Activated CD4-positive, alpha-beta T cell treated with anti-CD3 and anti-CD28 coated beads, Interleukin-2, amount 50 U/mL, for 4 hours (primary cell): ENCODE data around the gene TRMT5.
A peak's percentile ranks its signal among the peaks of the same experiment; 100 is the strongest.

Source experiments
- DNase-seq, 2 experiments: peaks; one replicate each; pipeline ENCODE4 v3.0.0-alpha.2; 2020

TRMT5 gene, protein sequence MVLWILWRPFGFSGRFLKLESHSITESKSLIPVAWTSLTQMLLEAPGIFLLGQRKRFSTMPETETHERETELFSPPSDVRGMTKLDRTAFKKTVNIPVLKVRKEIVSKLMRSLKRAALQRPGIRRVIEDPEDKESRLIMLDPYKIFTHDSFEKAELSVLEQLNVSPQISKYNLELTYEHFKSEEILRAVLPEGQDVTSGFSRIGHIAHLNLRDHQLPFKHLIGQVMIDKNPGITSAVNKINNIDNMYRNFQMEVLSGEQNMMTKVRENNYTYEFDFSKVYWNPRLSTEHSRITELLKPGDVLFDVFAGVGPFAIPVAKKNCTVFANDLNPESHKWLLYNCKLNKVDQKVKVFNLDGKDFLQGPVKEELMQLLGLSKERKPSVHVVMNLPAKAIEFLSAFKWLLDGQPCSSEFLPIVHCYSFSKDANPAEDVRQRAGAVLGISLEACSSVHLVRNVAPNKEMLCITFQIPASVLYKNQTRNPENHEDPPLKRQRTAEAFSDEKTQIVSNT

GRCh38 chr14:60980811-60981632 lies at the start of gene TRMT5, which contains the start of gene SLC38A6:
TSS of gene TRMT5 (minus strand) at chr14:60981079. CDS start at chr14:60980973, 106 bp downstream.
TSS of gene SLC38A6 (plus strand) at chr14:60981245. CDS start at chr14:60981278, 33 bp downstream.
- peak; percentile 87 to 88 for DNase-seq

GRCh38 chr14:61026526-61026925 lies 45.6 kb upstream of the TRMT5 start:
- DNase-seq = no peak

GRCh38 chr14:61025251-61026223 lies 44.7 kb upstream of the TRMT5 start:
- DNase-seq = peak; percentile 31 to 32

DNA sequence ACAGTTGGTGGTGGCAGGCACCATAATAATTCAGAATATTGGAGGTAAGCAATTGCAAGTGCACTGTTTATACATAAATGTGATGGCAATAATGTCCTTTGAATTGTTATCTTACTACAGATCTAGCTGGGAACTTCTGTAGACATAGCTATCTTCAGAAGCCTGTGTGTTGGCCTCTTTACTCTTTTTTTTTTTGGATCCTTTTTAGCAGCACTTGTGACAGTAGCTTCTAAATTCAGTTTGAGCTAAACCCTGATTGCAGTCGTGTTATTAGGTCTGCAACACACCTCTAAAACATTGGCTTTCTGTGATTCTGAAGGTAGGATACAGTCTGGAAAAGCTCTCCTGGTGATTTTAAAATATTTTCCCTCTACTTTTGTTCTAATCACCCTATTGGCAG lies 38.7 kb upstream of the TRMT5 start:
- no peak for DNase-seq

GRCh38 chr14:61003571-61003970 lies 22.7 kb upstream of the TRMT5 start:
- no peak for DNase-seq

DNA sequence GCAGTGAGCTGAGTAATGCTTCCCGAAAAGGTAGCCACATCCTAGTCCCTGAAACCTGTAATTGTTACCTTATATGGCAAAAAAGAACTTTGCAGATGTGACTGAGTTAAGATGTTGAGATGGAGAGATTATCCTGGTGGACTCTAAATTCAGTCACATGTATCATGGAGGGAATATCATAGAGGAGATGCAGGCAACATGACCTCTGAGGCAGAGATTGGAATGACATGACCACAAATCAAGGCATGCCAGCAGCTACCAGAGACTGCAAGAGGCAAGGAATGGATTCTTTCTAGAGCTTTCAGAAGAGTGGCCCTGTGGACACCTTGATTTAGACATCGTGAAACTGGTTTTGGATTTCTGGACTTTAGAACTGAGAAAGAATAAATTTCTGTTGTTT lies 18.7 kb upstream of the TRMT5 start:
- no peak for DNase-seq

- DNase-seq = no peak
Measured at GRCh38 chr14:60998617-60999016, 17.7 kb upstream of the TRMT5 start.

DNA sequence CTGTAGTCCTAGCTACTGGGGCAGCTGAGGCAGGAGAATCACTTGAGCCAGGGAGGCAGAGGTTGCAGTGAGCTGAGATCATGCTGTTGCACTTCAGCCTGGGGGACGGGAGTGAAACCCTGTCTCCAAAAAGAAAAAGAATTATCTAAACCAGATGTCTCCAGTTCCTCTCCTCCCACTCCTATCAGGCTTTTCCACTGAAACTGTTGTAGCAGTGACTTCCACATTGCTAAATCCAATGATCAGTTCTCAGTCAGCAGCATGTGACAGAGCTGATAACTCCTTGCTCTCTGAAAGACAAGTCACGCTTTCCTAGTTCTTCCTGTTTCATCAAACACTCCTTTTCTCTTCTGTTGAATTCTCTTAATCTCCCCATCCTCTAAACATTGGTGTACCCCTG lies 8.7 kb upstream of the TRMT5 start:
- no peak for DNase-seq

DNA sequence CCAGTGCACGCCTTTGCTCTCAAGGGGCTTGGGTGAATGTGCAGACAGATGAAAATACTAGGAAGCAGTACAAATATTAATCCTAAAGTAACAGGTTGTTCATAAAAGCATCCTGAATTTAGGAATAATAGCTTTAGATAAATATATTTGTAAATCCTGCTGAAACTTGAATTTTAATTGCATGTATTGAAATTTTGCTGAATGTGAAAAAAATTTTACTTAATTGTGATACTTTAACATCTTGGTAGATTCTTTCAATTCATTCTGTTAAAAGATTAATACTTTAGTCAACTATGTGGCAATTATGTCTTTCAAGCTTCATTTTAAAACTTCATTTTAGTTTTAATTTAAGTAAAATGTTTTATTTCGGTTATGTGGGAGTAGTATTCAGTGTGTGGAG lies 5.6 kb upstream of the TRMT5 start:
- no peak for DNase-seq

GRCh38 chr14:60984196-60984595 lies 3.3 kb upstream of the TRMT5 start:
- DNase-seq = no peak

DNA sequence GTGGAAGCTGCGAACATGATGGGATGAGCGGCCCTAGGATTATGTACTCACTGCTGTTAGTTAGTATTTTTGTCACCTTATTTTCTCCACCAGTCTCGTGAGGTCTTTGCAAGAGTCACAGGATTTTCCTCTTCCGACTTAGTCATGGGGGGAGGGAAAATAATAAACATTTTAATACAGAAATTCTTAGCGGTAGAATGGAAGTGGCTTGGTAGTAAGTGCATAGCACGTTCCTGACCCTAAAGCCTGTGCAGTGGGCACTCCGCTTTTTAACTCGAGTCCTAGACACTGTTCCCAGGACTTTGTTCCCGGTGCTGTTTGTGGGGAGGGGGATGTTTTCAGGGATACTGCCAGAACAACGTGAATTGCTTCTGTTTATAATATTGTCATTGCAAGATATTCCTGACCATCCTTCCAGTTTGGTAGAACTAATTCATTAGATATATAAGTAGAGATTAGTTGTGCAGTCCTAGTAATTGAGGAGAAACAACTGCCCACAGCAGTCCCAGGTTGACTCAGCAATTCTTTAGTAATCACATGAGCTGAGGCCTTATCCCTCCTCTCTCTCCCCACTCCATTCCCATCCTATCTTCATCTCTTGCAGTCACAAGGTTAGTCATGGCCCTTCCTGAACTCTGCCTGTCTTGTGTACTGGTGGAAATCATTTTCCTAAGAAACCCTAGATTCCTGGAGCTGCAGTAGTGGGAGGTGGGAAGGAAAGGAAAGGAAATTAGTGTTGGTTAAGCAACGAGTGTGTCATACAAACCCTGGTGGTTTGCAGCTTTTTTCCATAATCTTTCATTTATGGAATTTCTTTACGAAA lies 965 bp upstream of the TRMT5 start:
- no peak for DNase-seq

DNA sequence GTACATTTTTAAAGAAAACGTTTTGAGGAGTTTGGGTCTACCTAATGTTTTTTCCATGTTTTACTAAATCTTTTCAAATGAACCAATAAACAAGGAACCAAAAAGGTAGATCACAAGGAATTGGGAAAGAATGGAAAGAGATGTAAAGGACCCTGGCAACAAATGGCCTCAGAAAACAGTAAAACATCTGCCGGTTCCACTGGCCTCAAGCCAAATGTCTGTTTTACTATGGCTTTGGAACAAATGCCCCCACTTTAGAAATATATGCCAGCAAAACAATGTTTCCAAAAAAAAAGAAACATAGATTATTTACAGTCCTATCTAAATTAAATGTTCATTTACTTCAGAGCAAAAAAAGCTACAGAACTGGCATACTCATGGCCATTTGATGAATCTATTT lies 3.0 kb downstream of the TRMT5 start:
- no peak for DNase-seq

GRCh38 chr14:60975551-60975950 lies 5.3 kb downstream of the TRMT5 start:
- no peak for DNase-seq

GRCh38 chr14:60974090-60974651 lies 6.7 kb downstream of the TRMT5 start:
- no peak for DNase-seq

DNA sequence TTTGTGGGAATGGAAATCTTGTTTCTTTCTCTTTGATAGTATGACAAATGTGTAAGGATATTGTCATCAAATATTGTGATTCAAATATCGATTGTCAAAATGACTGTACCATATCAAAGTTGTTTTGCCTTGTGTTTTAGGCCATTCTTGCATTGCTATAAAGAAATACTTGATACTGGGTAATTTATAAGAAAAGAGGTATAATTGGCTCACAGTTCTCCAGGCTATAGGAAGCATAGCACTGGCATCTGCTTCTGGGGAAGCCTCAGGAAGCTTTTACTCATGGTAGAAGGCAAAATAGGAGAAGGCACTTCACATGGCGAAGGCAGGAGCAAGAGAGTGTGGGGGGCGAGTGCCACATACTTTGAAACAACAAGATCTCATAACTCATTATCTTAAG lies 7.8 kb downstream of the TRMT5 start:
- DNase-seq = no peak

DNA sequence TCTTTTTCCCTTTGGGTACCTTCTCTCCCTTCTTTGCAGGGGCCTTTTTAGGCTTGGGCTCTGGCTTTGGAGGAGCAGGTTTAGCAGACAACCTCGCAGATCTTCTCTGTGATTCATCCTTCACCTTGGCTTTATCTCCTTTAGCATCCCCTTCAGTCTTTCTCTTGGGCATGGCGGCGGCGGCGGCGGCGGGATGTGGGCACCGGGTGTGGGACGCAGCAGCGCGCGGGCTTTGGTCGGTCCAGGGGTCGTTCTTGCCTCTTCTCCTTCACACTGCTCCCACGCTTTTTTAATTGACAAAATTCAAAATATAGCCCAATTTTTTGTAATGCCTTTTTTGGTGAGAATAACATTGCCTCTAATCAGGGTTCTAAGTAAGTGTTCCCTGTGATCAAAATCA lies 8.6 kb downstream of the TRMT5 start:
- DNase-seq = no peak

GRCh38 chr14:60971271-60971670 lies 9.6 kb downstream of the TRMT5 start:
- no peak for DNase-seq

- no peak for DNase-seq
Measured at GRCh38 chr14:60970146-60970545, 10.7 kb downstream of the TRMT5 start.

DNA sequence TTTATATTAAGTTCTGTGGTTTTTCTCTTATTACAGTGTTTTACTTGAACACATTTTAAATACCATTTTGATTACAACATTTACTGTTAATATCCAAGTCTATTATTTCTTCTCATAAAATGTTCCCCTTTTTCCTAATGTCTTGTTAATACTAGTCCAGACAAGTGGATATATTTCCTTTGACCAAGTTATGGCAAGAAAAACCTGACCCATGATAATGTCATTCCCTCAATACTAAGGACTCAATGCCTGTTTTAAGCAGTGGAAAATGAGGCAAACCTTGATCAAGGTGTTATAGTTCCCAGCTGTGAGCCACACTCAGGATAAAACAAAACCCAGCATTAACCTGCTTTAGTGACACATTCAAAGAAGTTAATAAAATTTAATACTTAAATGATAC lies 12.2 kb downstream of the TRMT5 start:
- no peak for DNase-seq

DNA sequence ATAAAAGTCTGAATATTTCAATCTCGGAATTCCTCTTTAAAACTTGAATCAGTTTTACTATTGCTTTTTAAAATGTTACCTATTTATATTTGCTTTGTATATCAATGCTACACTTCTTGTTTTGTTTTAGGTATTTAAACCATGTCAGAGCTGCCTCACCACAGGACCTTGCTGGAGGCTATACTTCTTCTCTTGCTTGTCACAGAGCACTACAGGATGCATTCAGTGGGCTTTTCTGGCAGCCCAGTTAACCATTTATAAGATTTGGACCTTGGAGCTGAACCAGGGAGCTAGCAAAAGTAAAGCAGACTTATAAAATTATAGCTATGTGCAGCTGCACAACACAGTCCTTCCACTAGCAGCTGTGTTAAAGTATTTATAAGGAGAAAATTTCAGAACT lies 12.8 kb downstream of the TRMT5 start:
- DNase-seq = no peak

DNA sequence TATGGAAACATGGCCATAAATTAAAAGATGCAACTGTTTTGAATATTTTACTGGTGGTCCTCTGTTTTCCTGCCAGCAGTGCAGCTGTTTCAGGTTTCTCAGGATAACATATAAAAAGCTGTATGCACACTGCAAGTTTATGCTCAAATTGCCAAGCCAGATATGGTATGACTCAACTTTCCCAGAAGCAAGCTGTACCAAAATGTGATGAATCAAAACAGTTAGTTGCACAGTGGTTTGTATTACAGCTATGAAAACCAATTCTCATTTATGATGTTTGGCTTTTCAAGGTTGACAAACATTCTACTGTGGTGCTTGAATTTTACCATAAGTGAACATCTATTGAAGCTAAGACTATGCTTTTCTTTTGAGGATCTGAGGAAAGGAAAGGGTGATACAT lies 15.5 kb downstream of the TRMT5 start:
- no peak for DNase-seq
